Measurements from ENCODE around the gene BPIFB4.

BPIFB4 gene

GRCh38 chr20:33065785-33066184 lies 13.7 kb upstream of the BPIFB4 start:
- no peak for DNase-seq (ENCODE audit: low spot score)
- in situ Hi-C loops (cut with MboI; ENCODE audit: low pct_unique_long_range_greater_than_20kb, low sequenced_read_pairs, unreplicated experiment) = no loop called here
- TF ChIP-seq, protein P1, sequence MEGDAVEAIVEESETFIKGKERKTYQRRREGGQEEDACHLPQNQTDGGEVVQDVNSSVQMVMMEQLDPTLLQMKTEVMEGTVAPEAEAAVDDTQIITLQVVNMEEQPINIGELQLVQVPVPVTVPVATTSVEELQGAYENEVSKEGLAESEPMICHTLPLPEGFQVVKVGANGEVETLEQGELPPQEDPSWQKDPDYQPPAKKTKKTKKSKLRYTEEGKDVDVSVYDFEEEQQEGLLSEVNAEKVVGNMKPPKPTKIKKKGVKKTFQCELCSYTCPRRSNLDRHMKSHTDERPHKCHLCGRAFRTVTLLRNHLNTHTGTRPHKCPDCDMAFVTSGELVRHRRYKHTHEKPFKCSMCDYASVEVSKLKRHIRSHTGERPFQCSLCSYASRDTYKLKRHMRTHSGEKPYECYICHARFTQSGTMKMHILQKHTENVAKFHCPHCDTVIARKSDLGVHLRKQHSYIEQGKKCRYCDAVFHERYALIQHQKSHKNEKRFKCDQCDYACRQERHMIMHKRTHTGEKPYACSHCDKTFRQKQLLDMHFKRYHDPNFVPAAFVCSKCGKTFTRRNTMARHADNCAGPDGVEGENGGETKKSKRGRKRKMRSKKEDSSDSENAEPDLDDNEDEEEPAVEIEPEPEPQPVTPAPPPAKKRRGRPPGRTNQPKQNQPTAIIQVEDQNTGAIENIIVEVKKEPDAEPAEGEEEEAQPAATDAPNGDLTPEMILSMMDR (IDR thresholded peaks at IDR 0.05; ENCODE audit: extremely low read depth, insufficient read depth, missing control alignments) = no peak

DNA sequence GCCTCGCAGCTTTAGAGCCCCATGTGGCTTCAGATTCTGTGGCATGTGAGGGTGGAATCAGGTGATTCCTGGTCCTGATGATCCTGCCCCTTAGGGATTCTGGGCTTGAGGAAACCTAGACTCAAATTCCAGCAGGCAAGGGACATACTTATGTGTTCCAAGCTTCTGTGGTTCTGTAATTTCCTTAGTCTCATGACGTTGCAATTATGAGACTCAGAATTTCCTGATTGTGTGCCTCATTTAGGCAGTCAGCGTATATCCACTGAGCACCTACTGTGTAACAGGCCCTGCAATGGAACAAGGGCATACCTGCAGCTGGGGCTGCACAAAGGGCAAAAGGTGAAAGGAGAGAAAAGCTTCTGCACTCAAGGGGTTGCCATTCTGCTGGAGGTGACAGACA lies 11.6 kb upstream of the BPIFB4 start:
- in situ Hi-C loops (cut with MboI; ENCODE audit: low pct_unique_long_range_greater_than_20kb, low sequenced_read_pairs, unreplicated experiment) = no loop called here
- DNase-seq (ENCODE audit: low spot score) = no peak
- TF ChIP-seq, protein P1 (IDR thresholded peaks at IDR 0.05; ENCODE audit: extremely low read depth, insufficient read depth, missing control alignments) = no peak

GRCh38 chr20:33068251-33068939 lies 11.0 kb upstream of the BPIFB4 start:
- no peak for DNase-seq (ENCODE audit: low spot score)
- in situ Hi-C loops (cut with MboI; ENCODE audit: low pct_unique_long_range_greater_than_20kb, low sequenced_read_pairs, unreplicated experiment) = no loop called here
- TF ChIP-seq, protein P1 (IDR thresholded peaks at IDR 0.05; ENCODE audit: extremely low read depth, insufficient read depth, missing control alignments) = no peak

- TF ChIP-seq, protein P1 (IDR thresholded peaks at IDR 0.05; ENCODE audit: extremely low read depth, insufficient read depth, missing control alignments) = no peak
- no peak for DNase-seq (ENCODE audit: low spot score)
- in situ Hi-C loops (cut with MboI; ENCODE audit: low pct_unique_long_range_greater_than_20kb, low sequenced_read_pairs, unreplicated experiment) = no loop called here
Measured at GRCh38 chr20:33069673-33070072, 9.8 kb upstream of the BPIFB4 start.

DNA sequence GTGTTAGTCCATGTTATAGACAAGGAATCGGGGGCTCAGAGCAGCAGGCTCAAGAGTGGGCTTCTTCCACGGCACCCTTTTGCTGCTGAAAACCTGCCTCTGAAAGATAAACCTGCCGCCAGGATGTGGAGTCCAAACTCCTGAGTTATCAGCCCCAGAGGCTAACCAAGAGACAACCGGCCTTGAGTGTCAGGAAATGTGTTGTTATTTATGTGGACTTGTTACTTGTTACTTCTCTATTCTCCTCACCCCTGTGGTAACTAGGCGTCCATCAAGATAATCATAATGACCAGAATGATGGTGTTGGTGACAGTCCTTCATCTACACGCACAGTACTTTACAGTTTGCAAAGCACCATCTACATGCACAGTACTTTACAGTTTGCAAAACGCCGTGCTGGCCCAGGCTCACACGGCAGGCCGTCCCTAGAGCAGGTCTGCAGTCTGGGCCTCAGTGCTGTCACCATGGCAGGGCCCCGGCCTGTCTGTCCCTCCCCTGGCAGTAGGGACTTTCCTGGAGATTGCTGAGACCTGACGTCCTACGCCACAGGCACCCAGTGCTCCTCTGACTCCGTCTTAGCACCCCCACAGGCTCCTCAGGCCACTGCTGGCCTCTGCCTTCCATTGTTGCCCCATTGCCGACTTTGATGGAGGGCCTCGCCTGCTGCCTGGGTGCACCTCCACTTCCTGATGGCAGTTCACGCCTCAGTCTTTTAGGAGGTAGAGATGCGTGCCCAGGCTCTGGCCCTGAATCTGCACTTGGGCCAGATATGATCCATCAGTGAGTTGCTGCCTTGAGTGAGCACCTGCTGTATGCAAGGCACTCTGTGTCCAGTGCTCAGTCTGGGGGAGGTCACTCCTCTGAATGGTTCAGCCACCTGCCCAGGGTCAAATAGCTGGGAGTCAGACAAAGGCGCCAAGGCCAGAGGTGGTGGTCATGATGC lies 9.1 kb upstream of the BPIFB4 start:
- in situ Hi-C loops (cut with MboI; ENCODE audit: low pct_unique_long_range_greater_than_20kb, low sequenced_read_pairs, unreplicated experiment) = no loop called here
- TF ChIP-seq, protein P1 (IDR thresholded peaks at IDR 0.05; ENCODE audit: extremely low read depth, insufficient read depth, missing control alignments) = no peak
- no peak for DNase-seq (ENCODE audit: low spot score)

DNA sequence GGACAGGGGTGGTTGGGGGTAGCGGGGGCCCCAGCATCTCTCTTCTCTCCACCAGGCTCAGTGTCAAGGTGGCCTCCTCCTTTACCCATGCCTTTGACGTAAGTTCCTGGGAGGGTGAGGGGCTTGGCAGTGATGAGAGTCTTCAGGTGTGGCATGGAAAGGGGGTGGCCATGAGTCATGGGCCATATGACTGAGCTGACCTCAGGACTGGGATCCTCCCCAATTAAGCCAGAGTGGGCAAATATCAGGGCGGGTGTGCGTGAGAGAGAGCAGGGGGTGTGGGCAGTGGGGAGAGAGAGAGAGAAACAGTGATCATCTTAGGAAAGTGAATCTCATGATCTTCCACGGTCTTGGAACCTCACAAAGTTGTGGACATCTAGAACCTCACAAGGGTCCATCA lies 8.2 kb upstream of the BPIFB4 start:
- TF ChIP-seq, protein P1 (IDR thresholded peaks at IDR 0.05; ENCODE audit: extremely low read depth, insufficient read depth, missing control alignments) = no peak
- in situ Hi-C loops (cut with MboI; ENCODE audit: low pct_unique_long_range_greater_than_20kb, low sequenced_read_pairs, unreplicated experiment) = no loop called here
- no peak for DNase-seq (ENCODE audit: low spot score)
